Nephron (organoid): ENCODE results near the gene UGT2B10.

Source experiments
- H3K27ac Mint-ChIP-seq, 3 experiments: 2 replicates each; pipeline ENCODE4 v1.8.0; 2020; ENCODE audit warnings: mixed read lengths in 3 of 3, mild to moderate bottlenecking in 2 of 3, moderate library complexity in 1 of 3
- H3K27me3 Mint-ChIP-seq: 2 replicates; pipeline ENCODE4 v1.8.0; 2021; ENCODE audit warnings: low read depth, mild to moderate bottlenecking, moderate library complexity, mixed read lengths
- H3K36me3 Mint-ChIP-seq: 2 replicates; pipeline ENCODE4 v1.8.0; 2020; ENCODE audit warnings: low read depth, mixed read lengths
- H3K4me1 Mint-ChIP-seq: 2 replicates; pipeline ENCODE4 v1.8.0; 2020; ENCODE audit warnings: mixed read lengths
- H3K4me3 Mint-ChIP-seq, 3 experiments: 2 replicates each; pipeline ENCODE4 v1.8.0; 2020; ENCODE audit warnings: mild to moderate bottlenecking in 3 of 3, mixed read lengths in 3 of 3, moderate library complexity in 2 of 3
- H3K9me3 Mint-ChIP-seq: 2 replicates; pipeline ENCODE4 v1.8.0; 2020; ENCODE audit warnings: mixed read lengths
- TF ChIP-seq, protein P1 (sequence below), 3 experiments: fragments of 200-600 bp; sonication (generic); IDR thresholded peaks; one replicate each; pipeline ENCODE4 v1.5.0; 2021; ENCODE audit warnings: antibody characterized with exemption in 3 of 3; ENCODE audit not compliant: unreplicated experiment in 3 of 3

UGT2B10 gene

DNA sequence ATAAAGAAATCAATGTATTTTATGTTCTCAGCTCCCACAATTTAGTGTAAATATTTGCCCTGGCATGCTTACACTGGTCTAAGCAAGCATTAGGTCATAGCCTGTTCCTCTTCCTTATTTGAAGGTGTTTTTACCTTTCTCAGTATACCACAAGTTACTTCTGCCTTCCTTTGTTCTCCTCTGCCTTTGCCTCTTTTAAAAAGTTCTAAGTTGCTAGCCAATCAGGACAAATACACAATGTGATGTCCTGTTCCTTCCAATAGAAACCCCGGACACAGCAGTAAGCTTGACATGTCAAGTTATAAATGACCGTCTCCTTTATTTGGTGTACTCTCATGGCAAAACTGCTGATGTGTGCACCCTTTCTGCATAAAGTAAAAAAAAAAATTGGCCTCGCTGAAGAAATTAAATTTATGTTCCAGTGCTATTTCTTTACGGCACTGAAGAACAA, 49.4 kb downstream of the UGT2B10 start:
- Mint-ChIP-seq H3K27me3 (no peaks in the 10 kb centered on the region), H3K9me3 (no peaks in the 10 kb centered on the region), H3K4me1 (peaks cover 10% of the 10 kb centered on the region), H3K36me3 (no peaks in the 10 kb centered on the region), H3K27ac (peak overlapping the region; percentile 59 to 93 (median 71)), H3K4me3 (peak overlapping the region in 1 of 3 experiments; percentile 32)
- TF ChIP-seq, protein P1, sequence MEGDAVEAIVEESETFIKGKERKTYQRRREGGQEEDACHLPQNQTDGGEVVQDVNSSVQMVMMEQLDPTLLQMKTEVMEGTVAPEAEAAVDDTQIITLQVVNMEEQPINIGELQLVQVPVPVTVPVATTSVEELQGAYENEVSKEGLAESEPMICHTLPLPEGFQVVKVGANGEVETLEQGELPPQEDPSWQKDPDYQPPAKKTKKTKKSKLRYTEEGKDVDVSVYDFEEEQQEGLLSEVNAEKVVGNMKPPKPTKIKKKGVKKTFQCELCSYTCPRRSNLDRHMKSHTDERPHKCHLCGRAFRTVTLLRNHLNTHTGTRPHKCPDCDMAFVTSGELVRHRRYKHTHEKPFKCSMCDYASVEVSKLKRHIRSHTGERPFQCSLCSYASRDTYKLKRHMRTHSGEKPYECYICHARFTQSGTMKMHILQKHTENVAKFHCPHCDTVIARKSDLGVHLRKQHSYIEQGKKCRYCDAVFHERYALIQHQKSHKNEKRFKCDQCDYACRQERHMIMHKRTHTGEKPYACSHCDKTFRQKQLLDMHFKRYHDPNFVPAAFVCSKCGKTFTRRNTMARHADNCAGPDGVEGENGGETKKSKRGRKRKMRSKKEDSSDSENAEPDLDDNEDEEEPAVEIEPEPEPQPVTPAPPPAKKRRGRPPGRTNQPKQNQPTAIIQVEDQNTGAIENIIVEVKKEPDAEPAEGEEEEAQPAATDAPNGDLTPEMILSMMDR (IDR thresholded peaks at IDR 0.05; ENCODE audit: unreplicated experiment in 3 of 3): no peak

DNA sequence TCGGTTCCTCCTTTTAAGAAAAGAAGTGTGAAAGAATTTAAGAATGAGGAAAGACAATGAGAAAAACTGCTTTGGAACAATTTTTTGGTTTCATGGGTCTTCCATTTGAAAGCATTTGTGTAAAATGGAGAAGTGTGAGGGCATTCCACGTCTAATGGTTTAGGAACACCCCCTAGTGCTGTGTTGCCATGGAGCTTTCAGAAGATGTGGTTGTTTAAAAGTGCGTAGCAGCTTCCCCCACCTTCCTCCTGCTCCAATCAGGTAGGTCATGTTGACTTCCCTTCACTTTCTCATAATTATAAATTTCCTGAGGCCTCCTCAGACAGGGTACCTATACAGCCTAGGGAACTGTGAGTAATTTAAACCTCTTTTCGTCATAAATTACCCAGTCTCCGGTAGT, 50.0 kb downstream of the UGT2B10 start:
- H3K36me3 Mint-ChIP-seq: no peaks in the 10 kb centered on the region
- TF ChIP-seq, protein P1 (IDR thresholded peaks at IDR 0.05; ENCODE audit: unreplicated experiment in 3 of 3): no peak
- H3K27me3 Mint-ChIP-seq: no peaks in the 10 kb centered on the region
- peak overlapping the region; percentile 59 to 93 (median 77) for H3K27ac Mint-ChIP-seq
- peaks cover 10% of the 10 kb centered on the region for H3K4me1 Mint-ChIP-seq
- H3K4me3 Mint-ChIP-seq: no peak overlapping the region
- H3K9me3 Mint-ChIP-seq: no peaks in the 10 kb centered on the region

DNA sequence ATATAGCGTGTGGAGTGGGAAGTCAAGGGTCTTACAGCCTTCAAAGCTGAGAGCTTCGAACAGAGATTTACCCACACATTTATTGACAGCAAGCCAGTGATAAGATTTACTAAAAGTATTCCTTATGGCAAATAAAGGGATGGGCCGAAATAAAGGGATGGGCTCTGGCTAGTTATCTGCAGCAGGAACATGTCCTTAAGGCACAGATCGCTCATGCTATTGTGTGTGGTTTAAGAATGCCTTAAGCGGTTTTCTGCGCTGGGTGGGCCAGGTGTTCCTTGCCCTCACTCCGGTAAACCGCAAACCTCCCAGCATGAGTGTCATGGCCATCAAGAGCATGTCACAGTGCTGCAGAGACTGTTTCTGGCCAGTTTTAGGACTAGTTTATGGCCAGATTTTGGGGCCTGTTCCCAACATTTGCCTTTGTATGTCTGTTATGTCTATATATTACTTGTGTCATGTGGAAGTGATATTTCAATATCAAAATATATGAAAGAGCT, 53.5 kb downstream of the UGT2B10 start:
- TF ChIP-seq, protein P1 (IDR thresholded peaks at IDR 0.05; ENCODE audit: unreplicated experiment in 3 of 3): no peak
- Mint-ChIP-seq H3K27ac (no peak overlapping the region), H3K36me3 (no peaks in the 10 kb centered on the region), H3K4me1 (peaks cover 18% of the 10 kb centered on the region), H3K4me3 (no peak overlapping the region), H3K9me3 (no peaks in the 10 kb centered on the region), H3K27me3 (no peaks in the 10 kb centered on the region)

DNA sequence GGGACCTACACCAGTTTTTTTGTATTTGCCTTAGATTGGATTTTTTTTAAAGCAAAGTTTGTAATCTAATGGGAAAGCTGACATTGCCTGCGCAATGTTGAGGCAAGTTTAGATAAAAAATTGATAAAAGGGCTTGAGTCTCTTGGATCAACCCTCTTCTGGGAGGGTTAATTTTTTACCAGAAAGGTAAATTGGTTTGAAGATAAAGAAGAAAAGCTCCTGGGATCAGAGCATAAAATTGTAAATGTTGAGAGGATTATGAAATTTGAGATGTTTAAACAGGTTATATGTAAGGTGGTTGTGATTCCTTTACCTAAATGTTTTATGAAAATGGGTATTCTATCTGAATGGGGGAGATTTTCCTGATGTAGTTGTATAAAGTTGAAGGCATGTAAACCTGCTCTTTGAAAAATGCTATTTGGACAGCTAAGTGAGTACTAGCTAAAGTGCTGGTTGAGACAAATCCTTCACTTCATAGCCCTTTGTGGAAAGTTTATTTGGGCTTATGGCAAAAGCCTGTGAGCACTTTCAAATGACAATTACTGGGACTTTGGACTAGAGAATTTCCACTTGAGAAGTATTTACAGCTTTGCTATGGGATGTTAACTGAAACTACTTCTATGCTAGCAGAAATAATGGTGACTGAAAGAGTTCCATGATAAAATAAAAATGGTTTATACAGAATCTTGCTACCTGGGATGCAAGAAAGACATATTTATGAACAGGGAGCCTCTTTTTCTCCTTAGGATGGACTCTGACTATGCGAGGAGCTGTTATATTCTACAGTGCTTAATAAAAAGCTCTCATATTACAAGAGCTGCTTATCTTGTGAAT, 56.2 kb downstream of the UGT2B10 start:
- H3K4me3 Mint-ChIP-seq: no peak overlapping the region
- peak overlapping the region; percentile 84 to 92 (median 88) for H3K27ac Mint-ChIP-seq
- TF ChIP-seq, protein P1 (IDR thresholded peaks at IDR 0.05; ENCODE audit: unreplicated experiment in 3 of 3): no peak
- no peaks in the 10 kb centered on the region for H3K27me3 Mint-ChIP-seq
- H3K9me3 Mint-ChIP-seq: no peaks in the 10 kb centered on the region
- peaks cover 8% of the 10 kb centered on the region for H3K4me1 Mint-ChIP-seq
- no peaks in the 10 kb centered on the region for H3K36me3 Mint-ChIP-seq

DNA sequence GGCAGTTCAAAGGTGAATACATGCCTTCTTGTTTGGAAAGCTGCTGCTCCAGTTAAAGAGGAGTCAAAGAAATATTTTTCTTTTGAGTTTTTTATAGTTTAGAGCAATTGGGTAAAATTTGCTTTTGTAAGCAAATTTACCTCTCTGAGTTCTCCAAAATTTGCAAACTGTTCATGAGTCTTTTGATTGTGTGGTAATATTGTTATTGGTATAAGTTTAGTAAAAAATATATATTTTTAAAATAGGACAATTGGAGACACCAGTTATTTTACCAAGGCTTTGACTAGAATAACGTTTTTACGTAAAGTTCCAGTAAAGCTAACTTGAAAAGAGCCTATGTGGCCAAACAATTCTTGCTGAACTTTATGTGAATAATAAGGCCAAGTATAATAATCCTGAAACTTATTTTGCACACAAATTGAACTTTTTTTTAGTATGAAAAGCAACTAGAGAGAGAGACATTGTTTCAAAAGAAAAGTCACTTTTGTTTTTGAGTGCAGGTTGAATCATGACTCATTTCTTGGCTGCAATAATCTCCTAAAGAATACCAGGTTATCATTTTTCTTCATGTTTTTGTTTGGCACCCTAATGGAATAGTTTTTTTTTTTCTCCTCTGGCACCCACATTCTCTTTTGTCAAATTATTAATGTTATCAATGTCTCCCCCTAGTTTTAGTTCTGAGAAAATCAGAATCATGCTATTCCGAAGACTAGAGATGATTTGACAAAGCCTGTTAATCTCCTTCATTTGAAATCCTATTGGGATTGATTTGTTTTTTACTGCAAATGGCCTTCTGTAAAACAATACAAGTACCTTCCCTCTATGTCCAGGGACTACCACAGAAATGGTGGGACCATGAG, 57.1 kb downstream of the UGT2B10 start:
- no peaks in the 10 kb centered on the region for H3K27me3 Mint-ChIP-seq
- no peaks in the 10 kb centered on the region for H3K36me3 Mint-ChIP-seq
- H3K27ac Mint-ChIP-seq: peak overlapping the region; percentile 84 to 92 (median 88)
- TF ChIP-seq, protein P1 (IDR thresholded peaks at IDR 0.05; ENCODE audit: unreplicated experiment in 3 of 3): no peak
- peaks cover 8% of the 10 kb centered on the region for H3K4me1 Mint-ChIP-seq
- H3K4me3 Mint-ChIP-seq: no peak overlapping the region
- H3K9me3 Mint-ChIP-seq: no peaks in the 10 kb centered on the region
